NCI-H1436 (cell line): ENCODE measurements around the gene ERC1.

Source experiments
- DNase-seq: peaks from one replicate; lab custom pipeline; 2025; lab: John Stamatoyannopoulos, UW

ERC1 gene

DNA sequence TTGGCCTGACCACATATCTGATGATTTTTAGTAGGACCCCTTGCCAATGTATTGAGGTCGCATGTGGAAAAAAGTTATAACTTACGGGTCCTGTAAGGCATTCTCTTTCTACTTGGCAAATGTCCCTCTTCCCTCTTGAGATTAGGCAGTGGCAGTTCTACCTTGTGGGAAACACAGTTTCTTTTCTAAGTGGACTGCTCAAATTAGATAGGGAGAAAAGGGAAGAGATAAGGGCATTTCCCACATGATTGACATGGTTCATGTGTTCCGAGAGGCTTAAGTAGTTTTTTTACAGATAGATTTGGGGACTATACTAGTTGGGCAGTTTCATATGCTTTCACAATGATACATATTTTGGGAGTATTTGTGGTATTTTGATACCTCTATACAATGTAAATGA is 448.7 kb downstream of the ERC1 start:
- no peak for DNase-seq

DNA sequence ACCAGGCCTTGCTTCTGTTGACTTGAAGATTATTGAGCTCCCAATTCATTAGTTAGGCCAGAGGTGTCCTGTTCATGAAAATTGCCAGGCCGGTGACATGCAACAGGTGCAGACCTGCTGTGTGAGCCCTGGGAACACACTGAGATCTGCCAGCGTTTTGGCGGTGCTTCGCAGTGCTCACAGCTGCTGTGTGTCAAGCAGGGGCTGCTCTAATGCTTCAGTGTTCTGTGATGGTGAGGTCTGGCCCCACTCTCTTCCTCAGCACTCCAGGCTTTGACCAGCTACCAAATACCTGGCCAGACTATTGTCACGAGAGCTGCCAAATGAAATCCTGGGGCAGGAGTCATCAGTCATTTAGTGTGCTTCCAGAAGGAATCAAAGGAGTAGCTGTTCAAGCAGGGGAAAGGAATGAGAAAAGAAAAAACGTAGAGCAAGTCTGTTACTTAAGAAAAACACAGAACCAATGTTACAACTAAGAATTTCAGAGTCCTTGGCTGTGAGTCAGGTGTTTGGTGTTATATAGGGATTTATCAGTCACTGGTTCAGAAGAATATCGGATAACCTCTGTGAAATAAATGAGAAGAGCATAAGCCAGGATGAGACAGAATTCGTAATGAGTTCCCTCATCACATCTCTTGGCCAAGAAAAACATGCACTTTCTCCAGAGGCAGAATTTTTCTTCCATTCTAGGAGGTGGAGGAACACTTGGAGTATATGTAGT is 452.6 kb downstream of the ERC1 start:
- no peak for DNase-seq

DNA sequence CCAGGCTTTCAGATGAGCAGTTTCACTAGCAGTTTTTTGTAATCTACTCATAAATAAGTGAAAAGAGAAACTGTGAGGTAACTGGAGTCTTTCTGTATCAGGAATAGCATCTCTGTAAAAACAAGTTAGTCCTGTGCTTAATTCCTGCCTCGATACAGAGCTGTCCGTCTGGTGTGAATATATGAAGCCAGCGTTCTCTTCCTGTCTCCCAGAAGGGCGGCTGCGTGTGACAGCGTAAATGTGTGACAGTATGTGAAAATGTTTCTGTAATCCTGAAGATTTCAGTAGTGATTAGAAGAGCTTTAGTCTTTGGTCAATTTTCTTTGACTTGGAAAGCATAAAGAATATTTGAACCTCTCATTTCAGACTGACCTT is 453.1 kb downstream of the ERC1 start:
- DNase-seq: no peak

DNA sequence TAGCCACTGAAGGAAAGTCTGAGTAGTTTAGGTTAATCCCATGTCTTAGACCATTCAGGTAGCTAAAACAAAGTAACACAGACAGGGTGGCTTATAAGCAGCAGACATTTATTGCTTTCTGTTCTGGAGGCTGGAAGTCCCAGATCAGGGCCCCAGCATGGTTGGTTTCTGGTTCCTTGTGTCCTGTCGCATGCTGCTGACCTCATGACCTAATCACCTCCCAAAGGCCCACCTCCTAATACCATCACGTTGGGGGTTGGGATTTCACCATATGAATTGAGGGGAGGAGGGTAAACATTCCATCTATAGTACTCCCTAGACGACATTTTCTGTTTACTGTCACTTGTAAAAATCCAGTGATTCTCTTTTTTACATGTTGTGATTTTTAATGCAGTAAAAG is 454.8 kb downstream of the ERC1 start:
- no peak for DNase-seq

DNA sequence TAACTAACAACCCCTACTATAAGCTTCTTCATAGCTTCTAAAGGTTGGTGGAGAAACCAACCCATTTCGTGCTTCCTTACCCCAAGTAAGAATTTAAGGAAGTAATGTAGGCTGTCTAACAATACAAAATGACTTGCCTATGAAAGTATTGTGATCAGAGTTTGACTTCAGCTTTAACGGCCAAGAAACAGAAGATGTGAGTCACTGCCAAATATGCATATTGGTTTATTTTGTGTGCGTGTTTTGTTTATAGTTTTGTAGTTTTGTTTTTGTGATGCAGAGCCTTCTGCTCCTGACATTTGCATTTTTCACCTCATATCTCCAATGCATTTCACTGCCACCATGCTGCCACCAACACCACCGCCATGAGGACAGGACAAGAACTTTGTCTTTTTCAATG is 457.3 kb downstream of the ERC1 start:
- DNase-seq: no peak

DNA sequence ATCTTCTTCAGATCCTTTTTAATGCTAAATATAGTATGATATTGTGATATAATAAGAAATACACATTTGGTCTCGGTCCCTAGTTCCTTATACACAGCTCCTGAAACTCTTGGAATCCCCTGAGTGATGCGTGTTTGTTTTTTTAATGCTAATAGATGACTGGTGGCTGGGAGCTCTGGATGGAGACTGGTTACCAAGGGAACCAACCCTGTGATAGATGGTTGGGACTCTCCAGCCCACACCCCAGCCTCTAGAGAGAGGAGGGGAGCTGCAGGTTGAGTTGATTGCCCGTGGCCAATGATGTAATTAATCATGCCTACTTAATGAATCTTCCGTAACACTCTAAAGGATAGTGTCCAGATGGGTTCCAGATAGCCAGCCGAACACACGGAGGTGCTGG is 462.8 kb downstream of the ERC1 start:
- DNase-seq: no peak

DNA sequence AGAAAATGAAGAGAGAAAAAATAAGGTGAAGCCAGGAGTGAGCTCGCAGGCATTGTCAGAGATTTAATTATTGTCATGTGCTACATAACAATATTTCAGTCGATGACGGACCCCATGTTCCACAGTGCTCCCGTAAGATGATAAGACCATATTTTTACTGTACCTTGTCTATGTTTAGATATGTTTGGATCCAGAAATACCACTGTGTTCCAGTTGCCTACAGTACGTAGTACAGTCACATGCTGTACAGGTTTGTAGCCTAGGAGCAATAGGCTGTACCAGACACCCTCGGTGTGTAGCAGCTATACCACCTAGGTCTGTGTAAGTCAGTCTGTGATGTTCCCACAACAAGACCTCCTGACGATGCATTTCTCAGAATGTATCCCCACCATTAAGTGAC is 465.9 kb downstream of the ERC1 start:
- DNase-seq: no peak

DNA sequence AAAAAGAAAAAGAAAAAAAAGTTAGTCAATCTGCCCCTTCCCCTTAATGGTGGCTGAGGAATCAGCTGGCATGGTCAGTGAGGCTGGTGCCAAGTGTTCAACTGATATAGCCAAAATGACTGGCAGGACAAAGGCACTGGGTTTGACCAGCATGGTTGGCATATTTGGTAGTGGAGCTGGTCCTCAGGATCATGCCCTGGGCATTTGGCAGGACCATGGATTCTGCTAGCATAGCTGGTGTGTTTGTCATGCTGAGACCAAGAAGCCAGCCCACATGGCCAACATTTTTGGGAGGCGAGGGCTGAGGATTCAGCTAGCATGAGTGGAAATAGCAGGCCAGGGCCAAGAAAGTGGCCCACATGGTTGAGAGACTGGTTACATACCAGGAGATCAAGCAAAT is 466.9 kb downstream of the ERC1 start:
- DNase-seq: no peak

DNA sequence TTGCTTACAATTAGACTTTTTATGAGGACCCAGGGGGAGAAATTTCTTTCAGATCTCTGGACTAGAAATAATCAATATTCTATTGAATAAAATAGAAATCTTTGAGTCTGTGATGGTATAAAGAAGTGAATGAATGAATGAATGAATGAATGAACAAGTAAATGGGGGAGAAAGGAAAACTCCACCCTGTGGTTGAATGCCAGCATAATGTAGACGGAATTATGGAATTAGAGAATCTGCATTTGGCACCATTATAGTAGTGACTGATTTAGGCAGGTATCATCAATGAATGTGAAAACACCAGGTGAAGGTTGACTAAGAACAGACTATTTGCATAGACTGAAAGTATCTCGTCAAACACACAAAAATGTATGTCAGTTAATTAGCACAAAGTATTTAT is 468.3 kb downstream of the ERC1 start:
- DNase-seq: no peak

DNA sequence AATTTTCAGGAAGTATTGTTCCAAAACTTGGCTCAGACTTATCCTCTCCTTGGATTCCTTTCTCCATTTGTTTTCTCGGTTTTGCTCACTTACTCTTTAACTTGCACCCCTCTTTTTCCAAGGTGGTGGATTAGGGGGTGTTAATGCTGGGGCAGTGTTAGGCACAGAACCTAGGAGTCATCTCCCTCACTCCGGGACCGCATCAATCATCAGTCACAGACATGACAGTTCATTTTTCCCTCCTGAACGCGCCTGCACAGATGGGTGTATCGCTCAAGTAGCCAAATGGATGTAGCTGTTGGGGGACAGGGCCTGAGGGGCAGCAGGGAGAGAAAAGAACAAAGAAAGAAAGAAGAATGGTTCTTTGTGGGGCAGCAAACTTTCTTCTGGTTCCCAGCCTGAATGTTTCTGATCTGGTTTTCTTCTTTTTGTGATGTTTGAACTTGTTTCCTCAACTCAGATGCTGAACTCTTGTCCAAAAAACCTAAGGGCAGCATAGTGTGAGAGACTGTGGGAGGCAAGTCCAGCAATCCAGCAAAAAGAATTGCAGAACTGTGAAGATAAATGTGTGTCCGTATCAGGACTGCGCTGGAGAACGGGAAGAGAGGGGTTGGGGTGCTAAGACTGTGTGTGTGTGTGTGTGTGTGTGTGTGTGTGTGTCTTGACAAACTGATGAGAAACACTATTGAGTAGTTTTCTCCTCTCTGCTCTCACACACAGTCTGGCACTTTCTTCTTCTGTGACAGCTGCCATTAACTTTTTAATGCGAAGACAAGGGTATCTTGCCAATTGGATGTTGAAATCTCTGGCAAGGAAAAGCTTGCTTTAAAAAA is 472.3 kb downstream of the ERC1 start:
- DNase-seq: no peak

DNA sequence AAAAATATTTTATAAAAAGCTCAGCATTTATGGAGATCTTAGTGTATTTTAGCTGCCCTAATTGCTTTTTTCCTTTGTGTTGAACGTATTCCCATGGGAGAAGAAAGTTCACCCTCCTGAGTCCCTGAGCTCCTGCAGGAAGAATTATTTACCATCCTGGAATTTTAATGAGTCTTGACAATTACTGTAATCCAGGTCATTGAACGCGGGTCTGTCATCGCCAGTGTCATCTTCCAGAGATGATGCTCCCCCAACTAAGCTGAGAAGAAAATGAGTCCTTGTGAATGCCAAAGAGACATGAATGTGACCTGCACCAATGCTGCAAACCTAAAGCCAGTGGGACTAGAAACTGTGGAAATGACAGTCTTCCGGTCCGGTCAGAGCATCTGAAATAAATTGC is 473.9 kb downstream of the ERC1 start:
- no peak for DNase-seq

DNA sequence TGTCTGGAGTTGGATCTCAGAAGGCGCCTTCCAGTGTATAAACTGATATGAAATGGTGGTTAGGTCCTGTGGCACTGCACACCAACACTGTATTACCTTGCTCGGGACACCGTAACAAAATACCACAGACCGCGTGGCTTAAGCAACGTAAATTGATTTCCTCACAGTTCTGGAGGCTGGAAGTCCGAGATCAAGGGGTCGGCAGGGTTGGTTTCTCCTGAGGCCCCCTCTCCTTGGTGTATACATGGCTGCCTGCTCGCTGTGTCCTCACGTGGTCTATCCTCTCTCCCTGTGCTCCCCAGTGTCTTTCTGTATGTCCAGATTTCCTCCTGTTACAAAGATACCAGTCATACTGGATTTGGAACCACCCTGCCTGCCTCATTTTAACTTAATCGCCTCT is 475.0 kb downstream of the ERC1 start:
- DNase-seq: no peak

DNA sequence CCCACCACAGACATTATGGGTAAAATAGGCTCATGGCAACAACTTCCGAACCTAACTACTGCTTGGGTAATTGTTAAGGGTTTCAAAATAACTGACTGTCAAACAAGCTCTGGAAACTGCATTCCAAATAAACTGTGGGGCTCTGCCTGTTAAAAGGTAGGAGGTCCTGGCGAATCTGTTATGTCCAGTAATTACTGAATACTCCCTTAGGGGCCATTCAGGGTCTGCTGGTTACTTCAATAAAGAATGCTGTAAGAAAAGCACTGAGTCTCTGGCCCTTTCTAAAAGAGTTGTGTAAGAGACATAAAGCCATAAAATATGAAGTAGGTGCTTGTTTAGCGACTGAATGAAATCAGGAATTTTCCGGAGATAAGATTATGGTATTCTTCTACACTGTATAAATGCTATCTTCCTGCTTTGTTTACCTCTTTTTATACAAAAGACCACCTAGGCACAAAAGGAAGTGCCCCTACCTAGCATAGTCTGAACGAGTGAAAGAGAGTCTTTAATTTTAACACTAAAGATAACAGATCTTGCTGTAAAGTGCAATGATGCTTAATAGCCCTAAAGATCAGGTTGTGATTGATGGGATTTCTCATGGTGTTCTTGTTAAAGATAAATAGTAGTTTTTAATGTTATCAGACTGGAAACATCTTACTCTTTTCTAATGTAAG is 475.6 kb downstream of the ERC1 start:
- no peak for DNase-seq

DNA sequence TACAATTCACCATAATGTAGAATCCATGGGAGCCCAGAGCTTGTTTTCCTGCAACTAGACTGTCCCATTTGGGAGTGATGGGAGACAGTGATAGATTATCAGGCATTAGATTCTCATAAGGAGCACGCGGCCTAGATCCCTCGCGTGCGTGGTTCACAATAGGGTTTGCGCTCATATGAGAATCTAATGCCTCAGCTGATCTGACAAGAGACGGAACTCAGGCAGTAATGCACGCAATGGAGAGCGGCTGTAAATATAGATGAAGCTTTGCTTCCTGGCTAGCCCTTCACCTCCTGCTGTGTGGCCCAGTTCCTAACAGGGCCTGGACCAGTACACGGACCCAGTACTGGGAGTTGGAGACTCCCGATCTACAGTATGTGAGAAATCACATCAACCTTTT is 476.7 kb downstream of the ERC1 start:
- no peak for DNase-seq

DNA sequence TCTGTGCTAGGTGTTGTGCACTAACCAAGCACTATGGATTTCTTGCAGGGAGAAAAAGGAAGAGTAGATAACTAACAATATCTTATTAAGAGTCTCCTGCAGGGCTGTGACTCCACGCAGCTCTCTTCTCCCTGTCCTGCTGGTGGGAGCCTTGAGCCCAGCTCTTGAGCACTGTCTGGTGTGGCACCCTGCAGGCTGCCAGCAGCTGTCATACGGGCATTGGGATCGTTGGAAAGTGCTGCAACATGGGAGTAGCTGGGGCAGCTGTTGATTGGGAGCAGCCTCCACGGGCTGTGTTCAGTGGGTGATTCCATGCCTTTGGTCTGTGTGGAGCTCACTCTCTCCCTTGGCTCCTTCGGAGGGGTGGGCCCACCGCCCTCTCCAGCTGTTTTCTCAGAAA is 478.0 kb downstream of the ERC1 start:
- DNase-seq: no peak

DNA sequence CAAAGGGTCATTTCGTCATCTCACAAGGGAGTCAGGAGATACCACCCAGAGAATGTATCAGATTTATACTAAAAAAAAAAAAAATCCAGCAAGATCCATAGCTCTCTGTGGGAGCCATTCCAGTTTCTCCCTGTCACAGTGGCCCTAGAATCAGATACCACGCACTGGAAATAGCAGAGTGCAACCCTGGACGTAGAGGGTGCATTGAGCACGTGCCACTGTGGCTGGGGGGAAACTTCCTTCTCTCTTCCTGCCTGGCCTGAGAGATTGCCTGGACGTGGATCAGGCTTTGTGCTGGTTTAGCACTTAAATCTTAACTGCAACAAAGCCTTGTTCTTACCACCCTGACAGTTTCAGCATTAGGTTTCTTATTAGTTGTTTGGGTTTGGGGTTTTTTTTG is 479.0 kb downstream of the ERC1 start:
- DNase-seq: no peak

DNA sequence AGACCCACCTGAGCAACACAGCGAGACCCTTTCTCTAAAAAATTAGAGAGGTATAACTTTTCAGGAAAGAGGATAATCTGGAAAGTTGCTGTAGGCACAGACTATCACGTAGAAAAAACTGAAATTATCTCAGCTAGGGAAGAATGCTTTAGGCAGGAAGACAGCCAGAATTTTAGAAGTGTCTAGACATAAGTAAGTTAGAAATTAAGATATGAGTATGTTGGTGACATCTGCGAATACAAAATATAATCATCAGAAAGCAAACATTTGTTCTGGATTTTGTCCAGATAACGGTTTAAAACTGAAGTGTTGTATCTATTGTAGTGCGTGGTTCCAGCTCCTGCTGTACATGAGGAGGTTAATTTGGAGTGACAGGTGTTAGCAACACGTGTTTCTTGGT is 480.2 kb downstream of the ERC1 start:
- no peak for DNase-seq

DNA sequence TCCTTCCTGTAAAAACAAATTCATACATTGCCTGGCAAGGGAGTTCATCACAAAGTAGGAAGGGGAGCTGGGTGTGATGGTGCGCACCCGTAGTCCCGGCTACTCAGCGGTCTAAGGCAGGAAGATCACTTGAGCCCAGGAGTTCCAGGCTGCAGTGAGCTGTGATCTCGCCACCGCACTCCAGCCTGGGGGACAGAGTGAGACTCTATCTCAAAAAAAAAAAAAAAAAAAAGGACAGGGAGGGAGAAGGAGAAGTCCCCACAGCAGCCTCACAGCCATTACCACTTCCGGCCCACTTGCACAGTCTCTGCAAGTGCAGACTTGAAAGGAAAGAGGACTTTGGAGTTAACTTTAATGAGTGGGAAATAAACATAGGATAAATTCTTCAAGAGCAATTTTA is 482.4 kb downstream of the ERC1 start:
- DNase-seq: no peak

DNA sequence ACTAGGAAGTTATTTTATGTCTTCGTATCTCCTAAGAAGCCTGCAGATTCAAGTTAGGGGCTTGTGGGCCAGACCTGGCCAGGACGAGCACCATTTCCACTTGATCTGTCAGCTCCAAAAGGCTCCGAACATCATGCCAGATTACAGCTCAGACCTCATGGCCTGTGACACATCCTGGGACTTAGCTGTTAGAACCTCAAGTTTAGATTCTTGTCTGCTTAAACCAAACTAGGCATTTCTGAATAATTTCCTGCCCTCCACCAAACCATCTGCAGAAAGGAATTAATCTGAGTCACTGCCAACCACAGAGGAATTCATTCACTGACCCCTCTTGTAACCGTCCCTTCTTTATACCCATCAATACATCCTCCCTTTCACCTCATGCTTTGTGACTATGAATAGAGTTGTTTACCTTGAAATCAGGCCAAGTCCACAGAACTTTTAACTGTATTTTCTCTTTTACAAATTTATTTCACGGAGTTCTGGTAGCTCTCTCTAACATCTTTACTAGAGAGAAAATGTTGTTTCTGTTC is 483.1 kb downstream of the ERC1 start:
- DNase-seq: no peak

DNA sequence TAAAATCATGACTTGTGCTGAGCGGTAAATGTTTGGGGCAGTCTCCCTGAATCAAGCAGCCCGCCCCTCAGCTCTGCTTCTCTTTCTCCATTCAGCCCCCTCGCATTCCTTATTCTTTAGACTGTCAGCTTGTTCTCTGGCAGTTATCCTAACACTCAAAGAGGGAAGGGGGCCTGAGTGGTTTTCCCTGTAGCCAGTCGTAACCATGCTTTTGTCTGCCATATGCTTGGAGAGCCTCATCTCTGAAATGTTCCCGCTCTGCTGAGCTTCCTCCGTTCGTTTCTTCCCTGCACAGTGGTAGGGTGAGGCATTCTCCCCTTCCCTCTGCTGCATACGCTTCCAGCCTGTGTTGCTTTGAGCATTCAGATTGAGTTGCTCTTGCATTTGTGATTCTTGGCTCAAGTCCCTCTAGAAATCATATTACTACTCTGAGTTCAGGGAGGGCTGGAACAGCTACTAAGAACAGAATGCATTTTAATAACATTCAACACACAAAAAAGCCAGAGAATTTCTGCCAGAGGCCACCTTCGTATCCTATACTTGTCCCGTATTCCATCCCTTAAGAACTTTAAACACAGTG is 483.6 kb downstream of the ERC1 start:
- no peak for DNase-seq

DNA sequence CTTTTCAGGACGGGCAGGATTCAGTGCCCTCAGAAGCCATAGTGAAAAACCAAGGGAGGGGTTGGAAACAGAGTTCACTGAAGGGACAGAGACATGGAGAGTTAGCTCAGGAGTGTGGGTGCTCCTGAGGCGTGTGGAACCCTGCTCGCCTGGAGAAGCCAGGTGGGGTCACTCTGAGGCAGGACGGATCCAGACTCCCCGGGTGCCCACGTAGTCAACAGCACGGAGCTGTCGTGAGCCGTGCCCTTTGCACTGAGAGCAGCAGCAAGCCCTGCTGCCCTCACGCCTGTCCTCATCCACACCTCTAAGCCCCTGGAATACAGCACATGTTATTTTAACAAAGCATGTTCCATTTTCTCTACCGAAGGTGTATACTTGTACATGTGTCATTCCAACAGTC is 488.6 kb downstream of the ERC1 start:
- no peak for DNase-seq

DNA sequence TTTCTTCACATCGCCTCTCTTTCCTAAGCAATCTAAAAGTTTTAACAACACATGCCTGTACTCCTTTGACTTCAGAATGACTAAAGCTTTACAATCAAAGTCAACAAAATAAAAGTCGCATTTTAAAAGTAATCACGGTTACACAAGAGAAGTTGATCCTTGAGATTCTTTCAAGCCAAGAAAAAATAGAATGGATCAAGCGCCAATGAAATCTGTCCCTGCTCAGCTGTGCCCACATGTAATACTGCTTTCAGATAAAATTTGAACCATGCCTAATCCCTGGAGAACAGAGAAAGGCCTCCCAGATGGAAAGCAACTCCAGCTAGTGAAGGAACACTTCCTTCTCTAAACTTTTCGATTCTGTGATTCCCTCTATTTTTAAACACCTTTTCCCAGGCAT is 490.3 kb downstream of the ERC1 start:
- DNase-seq: no peak

DNA sequence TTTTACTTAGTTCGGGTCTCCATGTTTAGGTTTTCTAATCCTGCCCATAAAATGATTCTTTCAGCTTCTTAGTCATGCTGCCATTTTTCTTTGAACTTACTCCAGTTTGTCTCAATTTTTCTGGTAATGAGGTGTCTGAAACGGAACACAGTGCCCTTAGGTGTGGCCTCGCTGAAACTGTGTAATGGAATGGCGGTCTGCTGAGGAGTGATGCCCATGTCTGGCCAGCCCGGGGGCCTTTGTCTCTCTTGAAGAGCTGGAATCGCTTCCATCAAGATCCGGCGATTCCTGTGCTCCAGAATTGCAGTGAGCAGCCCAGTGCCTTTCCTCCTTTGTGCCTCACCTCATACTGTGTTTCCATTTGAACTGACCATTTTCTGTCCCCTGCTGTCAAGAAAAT is 490.9 kb downstream of the ERC1 start:
- DNase-seq: no peak
